Osteoblast (primary cell): Measurements from ENCODE around the gene P2RX5. TPM values are rescaled to one million over a fixed set of nuclear protein-coding genes. Genes with fewer than 3 reads are reported as not detected.
A peak's percentile ranks its signal among the peaks of the same experiment; 100 is the strongest.

Experiments
- DNase-seq: peaks from one replicate; pipeline ENCODE4 v3.0.0; 2011; ENCODE audit warnings: low spot score, mixed read lengths; ENCODE audit not compliant: insufficient read length; ENCODE audit errors: missing footprints
- H2AFZ ChIP-seq: 2 replicates; pipeline ENCODE4 v1.6.0; 2011; ENCODE audit warnings: mild to moderate bottlenecking, low read length
- H3K27ac ChIP-seq: 2 replicates; pipeline ENCODE4 v1.5.1; 2011; ENCODE audit warnings: mild to moderate bottlenecking, low read depth, low read length, moderate library complexity
- H3K27me3 ChIP-seq: 2 replicates; pipeline ENCODE4 v1.6.0; 2012; ENCODE audit warnings: mild to moderate bottlenecking, control low read depth, inconsistent platforms, low read length, moderate library complexity; ENCODE audit not compliant: insufficient read depth
- H3K36me3 ChIP-seq: 2 replicates; pipeline ENCODE4 v1.5.1; 2011; ENCODE audit warnings: mild to moderate bottlenecking, low read length, control low read depth, moderate library complexity; ENCODE audit not compliant: insufficient read depth
- H3K4me1 ChIP-seq: 2 replicates; pipeline ENCODE4 v1.5.1; 2011; ENCODE audit warnings: mild to moderate bottlenecking, low read length, control low read depth, moderate library complexity; ENCODE audit not compliant: insufficient read depth
- H3K4me2 ChIP-seq: 2 replicates; pipeline ENCODE4 v1.6.0; 2011; ENCODE audit warnings: mild to moderate bottlenecking, low read length; ENCODE audit not compliant: insufficient read depth
- H3K4me3 ChIP-seq: fragments of 200-600 bp; sonication (generic); 3 replicates; pipeline ENCODE4 v1.5.1; 2012; ENCODE audit warnings: mild to moderate bottlenecking, low read length, inconsistent platforms; ENCODE audit not compliant: insufficient read depth
- H3K79me2 ChIP-seq: 2 replicates; pipeline ENCODE4 v1.6.0; 2012; ENCODE audit warnings: mild to moderate bottlenecking, low read length, control low read depth, inconsistent platforms; ENCODE audit not compliant: insufficient read depth
- H3K9me3 ChIP-seq: 2 replicates; pipeline ENCODE4 v1.5.1; 2011; ENCODE audit warnings: low read depth, low read length, control low read depth
- H4K20me1 ChIP-seq: 2 replicates; pipeline ENCODE4 v1.6.0; 2012; ENCODE audit warnings: mild to moderate bottlenecking, low read length, control low read depth; ENCODE audit not compliant: insufficient read depth
- total RNA-seq: library from RNA; depleted of rRNA; stranded (reverse); fragments of >200 nt; gene quantifications from 2 replicates; pipeline ENCODE4 v1.2.3, GENCODE V29; 2012
- TF ChIP-seq, protein P1 (sequence below): IDR thresholded peaks from 2 replicates; pipeline ENCODE4 v1.5.1; 2011; ENCODE audit warnings: mild to moderate bottlenecking, low read depth, low read length, moderate library complexity; ENCODE audit errors: extremely low read depth

Gene P2RX5
- total RNA-seq, 1 donor: 0.36 TPM

DNA sequence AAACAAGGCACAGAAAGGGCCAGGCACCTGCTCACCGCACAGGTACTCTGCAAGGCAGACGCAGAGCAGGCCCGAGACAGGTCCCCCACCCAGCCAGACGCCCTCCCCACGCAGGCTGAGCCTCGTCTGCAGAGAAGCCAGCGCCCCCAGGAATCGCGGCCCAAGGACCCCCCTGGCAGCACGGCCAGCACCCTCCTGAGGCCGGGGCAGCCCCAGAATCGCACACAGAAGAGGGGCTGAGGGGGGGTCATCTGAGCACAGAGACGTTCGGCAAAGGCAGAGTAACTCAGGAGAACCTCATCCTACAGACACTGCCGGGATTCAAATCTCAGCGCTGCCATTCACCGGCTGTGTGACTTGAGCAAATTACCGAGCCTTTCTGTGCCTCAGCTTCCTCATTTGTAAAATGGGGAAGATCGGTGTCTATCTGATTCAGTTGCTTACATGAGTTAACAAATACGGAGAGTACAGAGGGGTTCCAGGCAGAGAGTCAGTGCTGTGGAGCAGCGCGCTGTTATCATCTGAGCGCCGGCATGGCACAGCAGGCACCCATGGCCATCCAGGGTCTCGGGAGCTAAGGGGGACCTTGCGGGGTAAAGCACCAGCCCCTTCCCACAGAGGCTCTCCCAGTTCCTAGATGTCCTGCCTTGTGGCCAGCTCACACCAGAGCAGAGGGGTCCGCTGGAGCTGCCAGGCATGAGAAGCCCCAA, 17.0 kb downstream of the P2RX5 start:
- Histone ChIP-seq H2AFZ (no peak overlapping the region), H3K36me3 (no peaks in the 10 kb centered on the region), H3K27me3 (peaks cover under 1% of the 10 kb centered on the region), H3K4me2 (no peak overlapping the region), H3K4me1 (peaks cover 2% of the 10 kb centered on the region), H3K4me3 (no peak overlapping the region), H3K9me3 (no peaks in the 10 kb centered on the region), H3K79me2 (no peaks in the 10 kb centered on the region), H4K20me1 (no peaks in the 10 kb centered on the region), H3K27ac (no peak overlapping the region)
- TF ChIP-seq, protein P1, sequence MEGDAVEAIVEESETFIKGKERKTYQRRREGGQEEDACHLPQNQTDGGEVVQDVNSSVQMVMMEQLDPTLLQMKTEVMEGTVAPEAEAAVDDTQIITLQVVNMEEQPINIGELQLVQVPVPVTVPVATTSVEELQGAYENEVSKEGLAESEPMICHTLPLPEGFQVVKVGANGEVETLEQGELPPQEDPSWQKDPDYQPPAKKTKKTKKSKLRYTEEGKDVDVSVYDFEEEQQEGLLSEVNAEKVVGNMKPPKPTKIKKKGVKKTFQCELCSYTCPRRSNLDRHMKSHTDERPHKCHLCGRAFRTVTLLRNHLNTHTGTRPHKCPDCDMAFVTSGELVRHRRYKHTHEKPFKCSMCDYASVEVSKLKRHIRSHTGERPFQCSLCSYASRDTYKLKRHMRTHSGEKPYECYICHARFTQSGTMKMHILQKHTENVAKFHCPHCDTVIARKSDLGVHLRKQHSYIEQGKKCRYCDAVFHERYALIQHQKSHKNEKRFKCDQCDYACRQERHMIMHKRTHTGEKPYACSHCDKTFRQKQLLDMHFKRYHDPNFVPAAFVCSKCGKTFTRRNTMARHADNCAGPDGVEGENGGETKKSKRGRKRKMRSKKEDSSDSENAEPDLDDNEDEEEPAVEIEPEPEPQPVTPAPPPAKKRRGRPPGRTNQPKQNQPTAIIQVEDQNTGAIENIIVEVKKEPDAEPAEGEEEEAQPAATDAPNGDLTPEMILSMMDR: no peak
- no peak for DNase-seq

- DNase-seq: peak; percentile 91
- no peaks in the 10 kb centered on the region for H3K79me2 ChIP-seq
- H3K4me1 ChIP-seq: peaks cover 2% of the 10 kb centered on the region
- no peaks in the 10 kb centered on the region for H3K36me3 ChIP-seq
- H3K4me2 ChIP-seq: no peak overlapping the region
- no peaks in the 10 kb centered on the region for H3K9me3 ChIP-seq
- TF ChIP-seq, protein P1: no peak
- peak overlapping the region; percentile 62 for H2AFZ ChIP-seq
- no peak overlapping the region for H3K27ac ChIP-seq
- H4K20me1 ChIP-seq: no peaks in the 10 kb centered on the region
- H3K27me3 ChIP-seq: no peaks in the 10 kb centered on the region
- no peak overlapping the region for H3K4me3 ChIP-seq
These were observed 17.7 kb downstream of the P2RX5 start for GRCh38 chr17:3678095-3678820.

- no peak overlapping the region for H3K4me3 ChIP-seq
- no peaks in the 10 kb centered on the region for H3K27me3 ChIP-seq
- DNase-seq: no peak
- no peaks in the 10 kb centered on the region for H3K9me3 ChIP-seq
- no peaks in the 10 kb centered on the region for H3K79me2 ChIP-seq
- H3K4me1 ChIP-seq: peaks cover 2% of the 10 kb centered on the region
- H4K20me1 ChIP-seq: peaks cover 4% of the 10 kb centered on the region
- H2AFZ ChIP-seq: no peak overlapping the region
- H3K27ac ChIP-seq: no peak overlapping the region
- TF ChIP-seq, protein P1: no peak
- H3K4me2 ChIP-seq: no peak overlapping the region
- H3K36me3 ChIP-seq: no peaks in the 10 kb centered on the region
These were observed 20.1 kb downstream of the P2RX5 start for GRCh38 chr17:3675886-3676285.

DNA sequence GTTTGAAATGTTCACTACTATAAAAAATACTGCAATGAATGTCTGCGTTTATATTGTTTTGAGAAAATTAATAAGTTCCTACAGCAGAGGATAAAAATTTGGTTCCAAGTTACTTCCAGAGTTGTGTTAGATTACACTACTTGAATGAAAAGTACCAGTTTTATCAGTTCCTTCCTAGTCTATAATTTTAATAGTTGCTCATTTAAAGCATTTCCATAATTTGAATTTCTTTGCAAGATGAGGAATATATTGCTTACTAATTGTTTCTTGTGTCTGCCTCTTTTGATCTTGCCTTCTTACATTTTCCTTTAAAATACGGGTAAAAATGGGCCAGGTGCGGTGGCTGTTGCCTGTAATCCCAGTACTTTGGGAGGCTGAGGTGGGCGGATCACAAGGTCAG, 23.4 kb downstream of the P2RX5 start:
- Histone ChIP-seq H3K4me3 (no peak overlapping the region), H2AFZ (no peak overlapping the region), H3K27me3 (no peaks in the 10 kb centered on the region), H3K9me3 (no peaks in the 10 kb centered on the region), H3K4me1 (peaks cover 8% of the 10 kb centered on the region), H3K4me2 (no peak overlapping the region), H3K36me3 (peaks cover 6% of the 10 kb centered on the region), H4K20me1 (peaks cover 8% of the 10 kb centered on the region), H3K79me2 (peaks cover 23% of the 10 kb centered on the region), H3K27ac (no peak overlapping the region)
- TF ChIP-seq, protein P1: no peak
- no peak for DNase-seq
